Fibroblast of peridontal ligament (primary cell): ENCODE results near the gene ANKS1B.

ENCODE experiments used
- DNase-seq: peaks from one replicate; pipeline ENCODE4 v3.0.0-alpha.2; 2010; ENCODE audit errors: extremely low read depth

ANKS1B gene

GRCh38 chr12:98954506-98954905 is 1030.2 kb downstream of the ANKS1B start:
- DNase-seq = no peak

GRCh38 chr12:98951406-98951805 is 1033.3 kb downstream of the ANKS1B start:
- DNase-seq = no peak

- DNase-seq = no peak
Measured at GRCh38 chr12:98948343-98948949, 1036.3 kb downstream of the ANKS1B start.

GRCh38 chr12:98945864-98946263 is 1038.9 kb downstream of the ANKS1B start:
- DNase-seq = no peak

- no peak for DNase-seq
Measured at GRCh38 chr12:98939926-98940325, 1044.8 kb downstream of the ANKS1B start.

- peak; percentile 45 for DNase-seq
Measured at GRCh38 chr12:98939350-98939749, 1045.4 kb downstream of the ANKS1B start.

GRCh38 chr12:98935847-98936246 is 1048.9 kb downstream of the ANKS1B start:
- no peak for DNase-seq

GRCh38 chr12:98922871-98923270 is 1061.9 kb downstream of the ANKS1B start:
- no peak for DNase-seq

- DNase-seq = no peak
Measured at GRCh38 chr12:98918176-98918863, 1066.4 kb downstream of the ANKS1B start.

- DNase-seq = no peak
Measured at GRCh38 chr12:98916106-98916505, 1068.6 kb downstream of the ANKS1B start.

- DNase-seq = no peak
Measured at GRCh38 chr12:98912401-98912974, 1072.2 kb downstream of the ANKS1B start.

- DNase-seq = no peak
Measured at GRCh38 chr12:98911396-98911795, 1073.3 kb downstream of the ANKS1B start.

- no peak for DNase-seq
Measured at GRCh38 chr12:98909746-98910145, 1075.0 kb downstream of the ANKS1B start.

- DNase-seq = no peak
Measured at GRCh38 chr12:98908866-98909265, 1075.9 kb downstream of the ANKS1B start.

GRCh38 chr12:98903875-98904274 is 1080.9 kb downstream of the ANKS1B start:
- no peak for DNase-seq

GRCh38 chr12:98901189-98901588 is 1083.5 kb downstream of the ANKS1B start:
- DNase-seq = no peak

GRCh38 chr12:98896938-98897337 is 1087.8 kb downstream of the ANKS1B start:
- no peak for DNase-seq

- no peak for DNase-seq
Measured at GRCh38 chr12:98895086-98895651, 1089.6 kb downstream of the ANKS1B start.

- no peak for DNase-seq
Measured at GRCh38 chr12:98894412-98895085, 1090.2 kb downstream of the ANKS1B start.

GRCh38 chr12:98893675-98894411 is 1090.9 kb downstream of the ANKS1B start:
- no peak for DNase-seq

- no peak for DNase-seq
Measured at GRCh38 chr12:98893126-98893674, 1091.5 kb downstream of the ANKS1B start.
